GM18873 (cell line): Measurements from ENCODE around the gene TUBB4A.

Experiments
- ATAC-seq: cut with Tn5 transposase; IDR thresholded peaks from one replicate; pipeline ENCODE4 v1.9.1; 2021; ENCODE audit warnings: mild to moderate bottlenecking, moderate library complexity, moderate number of reproducible peaks; ENCODE audit not compliant: unreplicated experiment, low FRiP score

The TUBB4A gene

GRCh38 chr19:6499052-6499790 lies 2.9 kb downstream of the TUBB4A start:
- no peak for ATAC-seq

GRCh38 chr19:6498294-6499036 lies 3.6 kb downstream of the TUBB4A start:
- no peak for ATAC-seq

- ATAC-seq = no peak
Measured at GRCh38 chr19:6495947-6496346, 6.2 kb downstream of the TUBB4A start.

- ATAC-seq = no peak
Measured at GRCh38 chr19:6494438-6495036, 7.6 kb downstream of the TUBB4A start.

GRCh38 chr19:6491802-6492592 lies 10.1 kb downstream of the TUBB4A start:
- ATAC-seq = no peak

GRCh38 chr19:6490134-6490533 lies 12.0 kb downstream of the TUBB4A start:
- no peak for ATAC-seq

- ATAC-seq = no peak
Measured at GRCh38 chr19:6489278-6490061, 12.6 kb downstream of the TUBB4A start.

- ATAC-seq = no peak
Measured at GRCh38 chr19:6484831-6485230, 17.3 kb downstream of the TUBB4A start.

- ATAC-seq = no peak
Measured at GRCh38 chr19:6484230-6484629, 17.9 kb downstream of the TUBB4A start.

- no peak for ATAC-seq
Measured at GRCh38 chr19:6483235-6483634, 18.9 kb downstream of the TUBB4A start.

GRCh38 chr19:6482343-6482686 lies 19.8 kb downstream of the TUBB4A start:
- ATAC-seq = no peak

- no peak for ATAC-seq
Measured at GRCh38 chr19:6481541-6482342, 20.4 kb downstream of the TUBB4A start, which contains the start of gene DENND1C. DENND1C (minus strand) TSS chr19:6481787; CDS start chr19:6481695, 92 bp downstream.

GRCh38 chr19:6480848-6481415 lies 21.2 kb downstream of the TUBB4A start:
- no peak for ATAC-seq

GRCh38 chr19:6479836-6480398 lies 22.2 kb downstream of the TUBB4A start:
- ATAC-seq = no peak

GRCh38 chr19:6478815-6479214 lies 23.3 kb downstream of the TUBB4A start:
- ATAC-seq = no peak

- ATAC-seq = no peak
Measured at GRCh38 chr19:6476896-6477431, 25.1 kb downstream of the TUBB4A start.

- no peak for ATAC-seq
Measured at GRCh38 chr19:6476155-6476895, 25.8 kb downstream of the TUBB4A start.
